HepG2 (cell line): ENCODE data around the gene ZDHHC14.

Experiments
- BCL6 ChIP-seq: IDR thresholded peaks from 2 replicates; pipeline ENCODE4 v1.6.1; 2016; ENCODE audit warnings: missing genetic modification reagents, missing compliant biosample characterization
- DNMT1 ChIP-seq: sonication (generic); formaldehyde crosslinking; IDR thresholded peaks from 2 replicates; pipeline ENCODE4 v1.5.1; 2020; ENCODE audit warnings: mild to moderate bottlenecking, missing genetic modification reagents
- MED1 ChIP-seq: sonication (generic); formaldehyde crosslinking; IDR thresholded peaks from 2 replicates; pipeline ENCODE4 v1.4.0; 2020; ENCODE audit warnings: missing genetic modification reagents
- NCOR1 ChIP-seq: fragments of 200-600 bp; sonication (generic); IDR thresholded peaks from 2 replicates; pipeline ENCODE4 v1.7.0; 2017; ENCODE audit warnings: antibody characterized with exemption, low read length, borderline replicate concordance
- NR2F6 ChIP-seq, 2 experiments: IDR thresholded peaks; 2 replicates each; pipeline ENCODE4 v1.6.1; 2016; ENCODE audit warnings: antibody characterized with exemption in 1 of 2, mild to moderate bottlenecking in 1 of 2
- POLR2A ChIP-seq, 2 experiments: IDR thresholded peaks; 2 replicates each; pipeline ENCODE4 v1.6.1; 2011; ENCODE audit warnings: low read depth in 2 of 2, low read length in 2 of 2, mild to moderate bottlenecking in 1 of 2, moderate library complexity in 1 of 2; ENCODE audit not compliant: insufficient read depth in 1 of 2
- POLR2AphosphoS5 ChIP-seq: IDR thresholded peaks from 2 replicates; pipeline ENCODE4 v1.6.1; 2012; ENCODE audit warnings: low read depth, low read length
- SP1 ChIP-seq, 2 experiments: fragments of 450-650 bp in 1 of 2; sonication (generic) in 1 of 2; formaldehyde crosslinking in 1 of 2; IDR thresholded peaks; 2 replicates each; pipeline versions ENCODE4 v1.4.0 to v1.6.1; 2016 to 2020; ENCODE audit warnings: missing genetic modification reagents in 1 of 2
- ZNF354B ChIP-seq: sonication (generic); formaldehyde crosslinking; IDR thresholded peaks from 2 replicates; pipeline ENCODE4 v1.8.0; 2022; ENCODE audit warnings: mild to moderate bottlenecking, missing genetic modification reagents

DNA sequence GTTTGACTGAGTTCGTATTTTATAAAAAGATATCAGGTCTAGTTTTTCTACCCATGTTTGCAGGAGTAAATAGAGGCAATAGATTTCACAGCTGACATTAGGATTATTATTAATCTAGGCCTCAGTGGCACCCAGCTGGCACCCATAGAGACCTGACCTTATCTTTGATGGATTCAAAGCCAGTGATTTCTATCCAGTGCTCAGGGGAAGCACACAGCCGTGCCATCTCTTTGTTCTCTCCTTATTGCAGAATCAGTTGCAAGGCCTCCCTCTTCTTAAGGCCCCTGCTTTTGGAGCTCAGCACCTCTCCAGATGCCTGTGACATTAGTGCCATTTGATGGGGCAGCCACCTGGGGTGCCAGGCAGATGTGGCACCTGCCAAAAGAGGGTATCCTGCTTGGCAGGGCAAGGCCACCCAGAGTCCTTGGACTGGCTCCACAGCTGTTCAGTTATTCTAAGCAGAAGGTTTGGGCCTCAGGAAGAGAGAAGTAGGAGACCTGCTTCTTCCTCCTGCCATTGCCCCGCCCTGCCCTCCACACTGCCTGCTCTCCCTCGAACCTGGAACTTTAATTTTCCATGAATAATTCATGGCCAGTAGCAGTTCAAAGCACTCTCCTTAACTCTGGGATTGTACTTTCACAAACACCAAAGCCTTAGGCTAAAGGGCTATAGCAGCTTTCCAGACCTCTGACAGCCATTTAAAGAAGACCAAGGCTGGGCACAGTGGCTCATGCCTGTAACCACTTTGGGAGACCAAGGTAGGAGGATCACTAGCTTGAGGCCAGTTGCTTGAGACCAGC, 206.3 kb downstream of the ZDHHC14 start:
- TF ChIP-seq NR2F6 (IDR thresholded peaks at IDR 0.05) (no peak), NR2F6 (CRISPR knock-in tag; IDR thresholded peaks at IDR 0.05) (no peak), DNMT1 (CRISPR knock-in tag) (no peak), SP1 (IDR thresholded peaks at IDR 0.05) (no peak), SP1 (CRISPR knock-in tag; IDR thresholded peaks at IDR 0.05) (no peak), POLR2AphosphoS5 (no peak), ZNF354B (CRISPR knock-in tag) (no peak), NCOR1 (no peak), MED1 (no peak), POLR2A (IDR thresholded peaks at IDR 0.05; ENCODE audit: insufficient read depth in 1 of 2, low read depth in 2 of 2, low read length in 2 of 2) (no peak), BCL6 (CRISPR knock-in tag) (no peak)
